NCI-H2196 treated with DMSO at 0.1 percent for 48 hours (cell line): Measurements from ENCODE around the gene GSE1.

Experiments used
- DNase-seq: peaks from one replicate; lab custom pipeline; 2025; ENCODE audit not compliant: unreplicated experiment; lab: John Stamatoyannopoulos, UW

The GSE1 gene

GRCh38 chr16:85605051-85605911, 7.8 kb upstream of the GSE1 start:
- DNase-seq, result no peak

- DNase-seq, result no peak
Observed at GRCh38 chr16:85605912-85606841, 6.9 kb upstream of the GSE1 start.

GRCh38 chr16:85606904-85607303, 6.2 kb upstream of the GSE1 start:
- DNase-seq, result no peak

- no peak for DNase-seq
Observed at GRCh38 chr16:85607321-85607765, 5.8 kb upstream of the GSE1 start.

- no peak for DNase-seq
Observed at GRCh38 chr16:85607796-85608514, 5.2 kb upstream of the GSE1 start.

GRCh38 chr16:85608515-85608885, 4.6 kb upstream of the GSE1 start:
- DNase-seq, result no peak

- DNase-seq, result no peak
Observed at GRCh38 chr16:85608887-85609286, 4.2 kb upstream of the GSE1 start.

- DNase-seq, result no peak
Observed at GRCh38 chr16:85609539-85609938, 3.6 kb upstream of the GSE1 start.

GRCh38 chr16:85610059-85610445, 3.1 kb upstream of the GSE1 start:
- peak; percentile 66 for DNase-seq

- DNase-seq, result peak; percentile 68
Observed at GRCh38 chr16:85610446-85611193, 2.5 kb upstream of the GSE1 start.

GRCh38 chr16:85611194-85611443, 2.0 kb upstream of the GSE1 start:
- no peak for DNase-seq

GRCh38 chr16:85611444-85612190, 1.5 kb upstream of the GSE1 start:
- DNase-seq, result peak; percentile 24

GRCh38 chr16:85612191-85612800, 826 bp upstream of the GSE1 start:
- DNase-seq, result peak; percentile 50

GRCh38 chr16:85613604-85614337, 649 bp downstream of the GSE1 start:
- peak; percentile 25 for DNase-seq

- no peak for DNase-seq
Observed at GRCh38 chr16:85614338-85615013, 1.4 kb downstream of the GSE1 start.

GRCh38 chr16:85615014-85615851, 2.1 kb downstream of the GSE1 start:
- no peak for DNase-seq

- DNase-seq, result no peak
Observed at GRCh38 chr16:85615852-85616606, 2.9 kb downstream of the GSE1 start.
